Measurements from ENCODE around the gene KLK7. TPM values are rescaled to one million over a fixed set of nuclear protein-coding genes. Genes with fewer than 3 reads are reported as not detected.

The KLK7 gene
- total and polyA plus RNA-seq, 4 donors: 0.05 to 0.31 (median 0.14) TPM; not detected in 1

DNA sequence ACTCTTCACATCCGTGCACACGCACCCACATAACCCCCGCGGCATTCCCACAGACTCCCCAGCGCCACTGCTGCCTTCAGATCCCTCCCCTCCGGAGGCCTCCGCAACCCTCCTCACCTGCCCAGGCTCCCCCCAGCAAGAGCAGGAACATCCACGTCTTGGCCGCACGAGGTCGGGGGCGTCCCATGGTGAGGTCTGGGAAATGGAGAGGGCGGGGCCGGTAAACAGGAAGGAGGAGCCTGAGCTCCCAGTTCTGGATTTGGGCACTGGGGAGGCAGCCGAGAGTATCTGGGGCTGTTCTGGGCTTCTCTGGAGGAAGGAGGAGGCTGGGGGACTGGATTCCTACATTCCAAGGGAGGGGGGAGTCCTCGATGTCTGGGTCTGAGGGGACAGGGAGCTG is 17.3 kb upstream of the KLK7 start:
- Histone ChIP-seq H3K27me3 (ENCODE audit: control insufficient read depth in 3 of 3, insufficient read depth in 3 of 3, low read length in 2 of 3) (peaks cover 0 to 12% (median 4%) of the 10 kb centered on the region in 3 donors), H3K9me3 (ENCODE audit: control insufficient read depth in 4 of 4, insufficient read depth in 3 of 4, low read length in 3 of 4) (peaks cover 0 to 2% (median 0%) of the 10 kb centered on the region in 4 donors), H3K4me3 (no peak overlapping the region)

DNA sequence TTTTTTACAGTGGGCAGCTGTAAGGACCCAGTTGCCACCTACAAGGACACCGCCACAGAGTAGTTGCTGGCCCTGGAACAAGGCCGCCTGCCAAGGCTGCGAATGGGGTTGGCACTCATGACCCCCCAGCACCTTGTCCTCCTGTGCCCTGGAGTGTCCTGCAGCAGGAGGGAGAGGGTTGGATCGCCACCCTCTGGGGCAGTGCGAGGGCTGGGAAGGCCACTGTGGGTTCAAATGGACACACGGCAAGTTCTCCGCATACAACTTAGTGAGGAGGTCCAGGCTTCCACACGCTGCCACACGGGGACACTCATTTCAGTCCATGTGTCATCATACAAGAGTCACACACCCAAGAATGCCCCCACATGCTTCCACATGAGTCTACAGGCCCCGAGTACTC is 16.7 kb upstream of the KLK7 start:
- no peak overlapping the region for H3K4me3 ChIP-seq
- ATAC-seq (ENCODE audit: insufficient read depth, low FRiP score): no peak
- TF ChIP-seq, protein P1, sequence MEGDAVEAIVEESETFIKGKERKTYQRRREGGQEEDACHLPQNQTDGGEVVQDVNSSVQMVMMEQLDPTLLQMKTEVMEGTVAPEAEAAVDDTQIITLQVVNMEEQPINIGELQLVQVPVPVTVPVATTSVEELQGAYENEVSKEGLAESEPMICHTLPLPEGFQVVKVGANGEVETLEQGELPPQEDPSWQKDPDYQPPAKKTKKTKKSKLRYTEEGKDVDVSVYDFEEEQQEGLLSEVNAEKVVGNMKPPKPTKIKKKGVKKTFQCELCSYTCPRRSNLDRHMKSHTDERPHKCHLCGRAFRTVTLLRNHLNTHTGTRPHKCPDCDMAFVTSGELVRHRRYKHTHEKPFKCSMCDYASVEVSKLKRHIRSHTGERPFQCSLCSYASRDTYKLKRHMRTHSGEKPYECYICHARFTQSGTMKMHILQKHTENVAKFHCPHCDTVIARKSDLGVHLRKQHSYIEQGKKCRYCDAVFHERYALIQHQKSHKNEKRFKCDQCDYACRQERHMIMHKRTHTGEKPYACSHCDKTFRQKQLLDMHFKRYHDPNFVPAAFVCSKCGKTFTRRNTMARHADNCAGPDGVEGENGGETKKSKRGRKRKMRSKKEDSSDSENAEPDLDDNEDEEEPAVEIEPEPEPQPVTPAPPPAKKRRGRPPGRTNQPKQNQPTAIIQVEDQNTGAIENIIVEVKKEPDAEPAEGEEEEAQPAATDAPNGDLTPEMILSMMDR (IDR thresholded peaks at IDR 0.05; ENCODE audit: control extremely low read depth, extremely low read depth): no peak
- H3K4me1 ChIP-seq (ENCODE audit: control insufficient read depth in 5 of 5, insufficient read depth in 5 of 5, low read length in 5 of 5): no peaks in the 10 kb centered on the region
- H3K9ac ChIP-seq (ENCODE audit: insufficient read depth in 1 of 2, low read length in 2 of 2): no peak overlapping the region
- peaks cover 0 to 3% (median 0%) of the 10 kb centered on the region in 4 donors for H3K9me3 ChIP-seq (ENCODE audit: control insufficient read depth in 4 of 4, insufficient read depth in 3 of 4, low read length in 3 of 4)
- H3K27ac ChIP-seq (ENCODE audit: low read depth in 1 of 2, low read length in 1 of 2): no peak overlapping the region
- peaks cover 0 to 12% (median 4%) of the 10 kb centered on the region in 3 donors for H3K27me3 ChIP-seq (ENCODE audit: control insufficient read depth in 3 of 3, insufficient read depth in 3 of 3, low read length in 2 of 3)
- no peaks in the 10 kb centered on the region for H3K36me3 ChIP-seq (ENCODE audit: control insufficient read depth in 4 of 4, insufficient read depth in 4 of 4, low read length in 4 of 4)
- WGBS, 2 donors: 85 to 95% methylated on average over 10 of the region's 10 CpGs
- DNase-seq: no peak

More for the DNA sequence above, 17.3 kb upstream of the KLK7 start:
- H3K9ac ChIP-seq (ENCODE audit: insufficient read depth in 1 of 2, low read length in 2 of 2): no peak overlapping the region
- no peak overlapping the region for H3K27ac ChIP-seq (ENCODE audit: low read depth in 1 of 2, low read length in 1 of 2)
- 32 to 39% methylated on average over 16 of the region's 16 CpGs for WGBS, 2 donors
- ATAC-seq (ENCODE audit: insufficient read depth, low FRiP score): no peak
- TF ChIP-seq, protein P1 (IDR thresholded peaks at IDR 0.05; ENCODE audit: control extremely low read depth, extremely low read depth): no peak
- H3K36me3 ChIP-seq (ENCODE audit: control insufficient read depth in 4 of 4, insufficient read depth in 4 of 4, low read length in 4 of 4): no peaks in the 10 kb centered on the region
- no peak for DNase-seq
- no peaks in the 10 kb centered on the region for H3K4me1 ChIP-seq (ENCODE audit: control insufficient read depth in 5 of 5, insufficient read depth in 5 of 5, low read length in 5 of 5)

DNA sequence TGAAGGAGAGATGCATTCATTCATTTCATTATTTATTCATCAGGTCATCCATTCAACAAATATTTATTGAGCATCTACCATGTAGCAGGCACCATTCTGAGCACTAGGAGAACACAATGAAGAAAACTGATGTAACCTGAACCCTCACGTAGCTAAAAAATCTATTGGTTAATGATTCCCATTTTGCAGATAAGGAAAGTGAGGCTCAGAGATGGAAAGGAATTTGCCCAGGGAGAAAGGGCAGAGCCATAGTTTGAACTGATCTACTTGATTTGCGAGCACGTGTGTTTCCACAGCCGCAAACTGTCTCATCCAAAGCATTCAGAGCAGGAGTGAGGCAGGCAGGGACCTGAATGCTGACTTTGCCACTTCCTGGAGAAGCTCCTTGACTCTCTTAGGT is 15.0 kb upstream of the KLK7 start:
- peaks cover 0 to 4% (median 0%) of the 10 kb centered on the region in 4 donors for H3K9me3 ChIP-seq (ENCODE audit: control insufficient read depth in 4 of 4, insufficient read depth in 3 of 4, low read length in 3 of 4)
- WGBS, 2 donors: 69 to 84% methylated on average over 4 of the region's 4 CpGs
- DNase-seq: no peak
- H3K4me3 ChIP-seq: no peak overlapping the region
- no peak for ATAC-seq (ENCODE audit: insufficient read depth, low FRiP score)
- no peaks in the 10 kb centered on the region for H3K4me1 ChIP-seq (ENCODE audit: control insufficient read depth in 5 of 5, insufficient read depth in 5 of 5, low read length in 5 of 5)
- H3K9ac ChIP-seq (ENCODE audit: insufficient read depth in 1 of 2, low read length in 2 of 2): no peak overlapping the region
- TF ChIP-seq, protein P1 (IDR thresholded peaks at IDR 0.05; ENCODE audit: control extremely low read depth, extremely low read depth): no peak
- H3K36me3 ChIP-seq (ENCODE audit: control insufficient read depth in 4 of 4, insufficient read depth in 4 of 4, low read length in 4 of 4): no peaks in the 10 kb centered on the region
- no peak overlapping the region for H3K27ac ChIP-seq (ENCODE audit: low read depth in 1 of 2, low read length in 1 of 2)
- peaks cover 0 to 12% (median 4%) of the 10 kb centered on the region in 3 donors for H3K27me3 ChIP-seq (ENCODE audit: control insufficient read depth in 3 of 3, insufficient read depth in 3 of 3, low read length in 2 of 3)

DNA sequence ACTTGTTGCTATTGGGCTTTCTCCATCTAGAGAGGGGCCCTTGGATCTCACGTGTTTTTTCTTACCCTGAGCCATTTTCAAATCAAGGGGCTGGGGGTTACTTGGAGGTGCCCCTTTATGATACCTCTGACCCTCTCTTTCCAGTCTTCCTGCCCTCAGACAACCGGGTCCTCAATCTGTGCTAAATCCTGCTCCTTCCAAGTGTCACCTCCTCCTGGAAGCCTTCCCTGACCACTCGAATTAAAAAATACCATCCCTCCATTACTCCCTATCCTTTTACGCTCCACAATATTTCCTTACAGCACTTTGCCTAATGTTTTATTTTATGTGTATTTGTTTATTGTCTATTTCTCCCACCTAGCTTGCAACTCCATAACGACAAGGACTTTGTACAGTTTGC is 14.3 kb upstream of the KLK7 start:
- H3K4me1 ChIP-seq (ENCODE audit: control insufficient read depth in 5 of 5, insufficient read depth in 5 of 5, low read length in 5 of 5): no peaks in the 10 kb centered on the region
- no peak overlapping the region for H3K27ac ChIP-seq (ENCODE audit: low read depth in 1 of 2, low read length in 1 of 2)
- peaks cover 0 to 4% (median 0%) of the 10 kb centered on the region in 4 donors for H3K9me3 ChIP-seq (ENCODE audit: control insufficient read depth in 4 of 4, insufficient read depth in 3 of 4, low read length in 3 of 4)
- no peaks in the 10 kb centered on the region for H3K36me3 ChIP-seq (ENCODE audit: control insufficient read depth in 4 of 4, insufficient read depth in 4 of 4, low read length in 4 of 4)
- no peak for ATAC-seq (ENCODE audit: insufficient read depth, low FRiP score)
- TF ChIP-seq, protein P1 (IDR thresholded peaks at IDR 0.05; ENCODE audit: control extremely low read depth, extremely low read depth): no peak
- no peak overlapping the region for H3K9ac ChIP-seq (ENCODE audit: insufficient read depth in 1 of 2, low read length in 2 of 2)
- H3K27me3 ChIP-seq (ENCODE audit: control insufficient read depth in 3 of 3, insufficient read depth in 3 of 3, low read length in 2 of 3): peaks cover 0 to 9% (median 4%) of the 10 kb centered on the region in 3 donors
- WGBS, 2 donors: 62 to 79% methylated on average over 5 of the region's 5 CpGs
- H3K4me3 ChIP-seq: no peak overlapping the region
- no peak for DNase-seq
